HG02623 (cell line): ENCODE results near the gene ZNF593.

ENCODE experiments used
- ATAC-seq: cut with Tn5 transposase; IDR thresholded peaks from one replicate; pipeline ENCODE4 v1.9.1; 2021; ENCODE audit warnings: moderate library complexity; ENCODE audit not compliant: unreplicated experiment

The ZNF593 gene

GRCh38 chr1:26168410-26169197 is 1.1 kb upstream of the ZNF593 start, which contains the start of gene C1orf232:
C1orf232 (minus strand) TSS chr1:26168963; CDS start chr1:26168499, 464 bp downstream.
- no peak for ATAC-seq

GRCh38 chr1:26169198-26169554 is 532 bp upstream of the ZNF593 start:
- ATAC-seq = no peak

- ATAC-seq = no peak
Measured at GRCh38 chr1:26170472-26170821, 739 bp downstream of the ZNF593 start.

- no peak for ATAC-seq
Measured at GRCh38 chr1:26171084-26172072, 1.7 kb downstream of the ZNF593 start, which contains the start of gene ZNF593OS. ZNF593OS (minus strand) TSS chr1:26171832; CDS start chr1:26171661, 171 bp downstream.

GRCh38 chr1:26175346-26175745 is 5.6 kb downstream of the ZNF593 start:
- ATAC-seq = no peak

GRCh38 chr1:26177182-26177684 is 7.5 kb downstream of the ZNF593 start, which contains the start of gene CNKSR1:
CNKSR1 (plus strand) TSS chr1:26177491; CDS start chr1:26177548, 57 bp downstream.
- ATAC-seq = no peak

- no peak for ATAC-seq
Measured at GRCh38 chr1:26180010-26180506, 10.3 kb downstream of the ZNF593 start.

GRCh38 chr1:26181586-26182382 is 12.1 kb downstream of the ZNF593 start:
- ATAC-seq = no peak

GRCh38 chr1:26182383-26182696 is 12.6 kb downstream of the ZNF593 start:
- ATAC-seq = no peak

GRCh38 chr1:26184086-26184485 is 14.4 kb downstream of the ZNF593 start:
- ATAC-seq = no peak

- ATAC-seq = no peak
Measured at GRCh38 chr1:26184883-26185282, 15.2 kb downstream of the ZNF593 start.

GRCh38 chr1:26187882-26188281 is 18.2 kb downstream of the ZNF593 start:
- ATAC-seq = no peak

- ATAC-seq = no peak
Measured at GRCh38 chr1:26188477-26188876, 18.8 kb downstream of the ZNF593 start.

- ATAC-seq = no peak
Measured at GRCh38 chr1:26189331-26189730, 19.6 kb downstream of the ZNF593 start.

GRCh38 chr1:26189751-26190275 is 20.1 kb downstream of the ZNF593 start:
- no peak for ATAC-seq

- no peak for ATAC-seq
Measured at GRCh38 chr1:26190373-26190987, 20.8 kb downstream of the ZNF593 start, which contains the start of gene CATSPER4. CATSPER4 (plus strand) TSS chr1:26190602; CDS start chr1:26190628, 26 bp downstream.

- no peak for ATAC-seq
Measured at GRCh38 chr1:26191739-26192138, 22.0 kb downstream of the ZNF593 start.

GRCh38 chr1:26195805-26196204 is 26.1 kb downstream of the ZNF593 start:
- no peak for ATAC-seq

- ATAC-seq = no peak
Measured at GRCh38 chr1:26197301-26197700, 27.6 kb downstream of the ZNF593 start.

GRCh38 chr1:26197813-26198212 is 28.1 kb downstream of the ZNF593 start:
- no peak for ATAC-seq
